CD14-positive monocyte (primary cell): ENCODE measurements around the gene ZNF691. TPM values are rescaled to one million over a fixed set of nuclear protein-coding genes. Genes with fewer than 3 reads are reported as not detected.

Experiments used
- DNase-seq, 3 donors: peaks; one replicate each; pipeline ENCODE4 v3.0.0-alpha.2; 2011 to 2022
- H2AFZ ChIP-seq: 2 replicates; pipeline ENCODE4 v1.6.0; 2012; ENCODE audit warnings: mild to moderate bottlenecking, low read depth, low read length, inconsistent platforms; ENCODE audit not compliant: insufficient read depth, poor library complexity, severe bottlenecking
- H3K27ac ChIP-seq, 2 donors: 1 replicate in 1 of 2; 2 replicates in 1 of 2; pipeline ENCODE4 v1.5.1; 2012 to 2013; ENCODE audit warnings: low read length in 2 of 2, control low read depth in 1 of 2, inconsistent platforms in 1 of 2, low read depth in 1 of 2, mild to moderate bottlenecking in 1 of 2
- H3K27me3 ChIP-seq, 2 donors: one replicate each; pipeline versions ENCODE4 v1.6.0 to v1.6.1; 2011 to 2013; ENCODE audit warnings: low read length in 2 of 2; ENCODE audit not compliant: control insufficient read depth in 2 of 2, insufficient read depth in 2 of 2
- H3K36me3 ChIP-seq, 2 donors: replicated peaks in 1 of 2; 1 replicate in 1 of 2; 2 replicates in 1 of 2; pipeline versions ENCODE4 v1.5.1 to v1.6.1; 2012 to 2013; ENCODE audit warnings: low read length in 2 of 2, control low read depth in 1 of 2, inconsistent platforms in 1 of 2, mild to moderate bottlenecking in 1 of 2; ENCODE audit not compliant: insufficient read depth in 2 of 2, control insufficient read depth in 1 of 2
- H3K4me1 ChIP-seq, 2 donors: 1 replicate in 1 of 2; 2 replicates in 1 of 2; pipeline versions ENCODE4 v1.5.1 to v1.6.1; 2012 to 2013; ENCODE audit warnings: low read length in 2 of 2, control low read depth in 1 of 2, inconsistent platforms in 1 of 2, mild to moderate bottlenecking in 1 of 2, moderate library complexity in 1 of 2; ENCODE audit not compliant: insufficient read depth in 2 of 2, control insufficient read depth in 1 of 2
- H3K4me2 ChIP-seq: replicated peaks from 2 replicates; pipeline ENCODE3; 2012; ENCODE audit warnings: low read length, moderate library complexity, mild to moderate bottlenecking; ENCODE audit not compliant: poor library complexity, severe bottlenecking; ENCODE audit errors: extremely low read depth
- H3K4me3 ChIP-seq, 3 experiments: fragments of 200-600 bp in 1 of 3; sonication (generic) in 1 of 3; replicated peaks in 1 of 3; 1 replicate in 2 of 3; 2 replicates in 1 of 3; pipeline ENCODE4 v1.5.1; 2011 to 2013; ENCODE audit warnings: low read length in 3 of 3, mild to moderate bottlenecking in 3 of 3, control low read depth in 2 of 3, low read depth in 2 of 3, inconsistent platforms in 1 of 3, moderate library complexity in 1 of 3
- H3K79me2 ChIP-seq: 2 replicates; pipeline ENCODE4 v1.6.0; 2012; ENCODE audit warnings: mild to moderate bottlenecking, control low read depth, inconsistent platforms, low read length, moderate library complexity; ENCODE audit not compliant: insufficient read depth
- H3K9ac ChIP-seq: 2 replicates; pipeline ENCODE4 v1.6.0; 2017; ENCODE audit warnings: low read length, mild to moderate bottlenecking; ENCODE audit not compliant: insufficient read depth, poor library complexity, severe bottlenecking
- H3K9me3 ChIP-seq, 2 donors: replicated peaks in 1 of 2; 1 replicate in 1 of 2; 2 replicates in 1 of 2; pipeline versions ENCODE4 v1.5.1 to v1.6.1; 2012 to 2013; ENCODE audit warnings: low read length in 2 of 2, control low read depth in 1 of 2; ENCODE audit not compliant: control insufficient read depth in 1 of 2, insufficient read depth in 1 of 2
- H4K20me1 ChIP-seq: 2 replicates; pipeline ENCODE4 v1.6.0; 2012; ENCODE audit warnings: mild to moderate bottlenecking, low read length, control low read depth, moderate library complexity; ENCODE audit not compliant: insufficient read depth
- H3K27ac Mint-ChIP-seq, 7 donors: one replicate each; pipeline ENCODE4 v1.8.0; 2020; ENCODE audit warnings: mild to moderate bottlenecking in 7 of 7, mixed read lengths in 7 of 7, moderate library complexity in 6 of 7, inconsistent platforms in 2 of 7
- H3K27me3 Mint-ChIP-seq, 3 donors: one replicate each; pipeline ENCODE4 v1.8.0; 2021 to 2022; ENCODE audit warnings: low read depth in 3 of 3, mild to moderate bottlenecking in 3 of 3, mixed read lengths in 3 of 3, moderate library complexity in 3 of 3, inconsistent platforms in 1 of 3
- H3K36me3 Mint-ChIP-seq, 2 donors: one replicate each; pipeline ENCODE4 v1.8.0; 2020; ENCODE audit warnings: mixed read lengths in 2 of 2, inconsistent platforms in 1 of 2, mild to moderate bottlenecking in 1 of 2
- H3K4me1 Mint-ChIP-seq: one replicate; pipeline ENCODE4 v1.8.0; 2020; ENCODE audit warnings: mild to moderate bottlenecking, mixed read lengths
- H3K4me3 Mint-ChIP-seq, 2 donors: one replicate each; pipeline ENCODE4 v1.8.0; 2020; ENCODE audit warnings: mild to moderate bottlenecking in 2 of 2, mixed read lengths in 2 of 2, moderate library complexity in 1 of 2
- H3K9me3 Mint-ChIP-seq, 7 donors: one replicate each; pipeline ENCODE4 v1.8.0; 2020 to 2022; ENCODE audit warnings: mixed read lengths in 7 of 7, mild to moderate bottlenecking in 6 of 7, moderate library complexity in 6 of 7, inconsistent platforms in 2 of 7
- CTCF ChIP-seq: fragments of 200-600 bp; IDR thresholded peaks from one replicate; pipeline ENCODE4 v1.8.0; 2022; ENCODE audit warnings: antibody characterized with exemption, mild to moderate bottlenecking
- WGBS: methylation state at CpG from one replicate; pipeline ENCODE4 v1.1.5; 2013; ENCODE audit warnings: missing lambda C conversion rate; ENCODE audit not compliant: insufficient coverage; 5-methylcytosine and 5-hydroxymethylcytosine counted together
- intact Hi-C, 2 donors: fragments of 100-400 bp; cut with micrococcal nuclease; formaldehyde crosslinking; loops; one replicate each; pipeline versions ENCODE4 v1.15.0 to v1.15.1; 2023
- polyA plus RNA-seq, 3 donors: library from polyadenylated mRNA; depleted of rRNA in 1 of 3; unstranded in 2 of 3; stranded (reverse) in 1 of 3; fragments of 300-500 nt in 2 of 3; fragments of >200 nt in 1 of 3; fragmentation: Illumina TruSeq in 2 of 3; gene quantifications; 1 replicate in 2 of 3; 2 replicates in 1 of 3; pipeline ENCODE4 v1.2.3, GENCODE V29; 2012 to 2021

Gene ZNF691
- polyA plus RNA-seq, 3 donors = 1.3 to 6.7 (median 1.8) TPM

DNA sequence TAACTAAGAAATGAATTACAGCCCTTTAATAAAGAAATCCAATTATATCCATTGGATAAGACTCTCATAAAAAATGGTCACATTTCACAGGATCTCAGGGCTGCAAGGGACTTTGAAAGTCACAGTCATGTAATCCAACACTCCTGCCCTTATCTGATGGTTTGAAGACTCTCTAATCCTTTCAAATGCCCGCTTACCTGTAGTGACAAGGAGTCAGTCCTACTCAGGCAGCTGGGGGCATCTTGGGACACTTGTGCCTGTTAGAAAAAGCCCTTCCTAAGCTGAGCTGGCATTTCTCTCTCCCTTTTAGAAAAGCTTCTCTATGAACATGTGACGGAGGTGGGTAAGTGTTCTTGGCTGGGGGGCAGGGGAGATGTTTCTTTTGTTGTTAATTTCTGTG lies 11.0 kb upstream of the ZNF691 start:
- Histone ChIP-seq H3K4me3 (no peak overlapping the region), H3K4me1 (peaks cover 22 to 27% of the 10 kb centered on the region in 2 donors), H3K27me3 (no peaks in the 10 kb centered on the region), H4K20me1 (no peaks in the 10 kb centered on the region), H3K9ac (no peak overlapping the region), H3K79me2 (no peaks in the 10 kb centered on the region), H3K36me3 (peaks cover 13 to 22% of the 10 kb centered on the region in 2 donors), H3K27ac (no peak overlapping the region), H2AFZ (no peak overlapping the region), H3K4me2 (no peak overlapping the region), H3K9me3 (no peaks in the 10 kb centered on the region)
- Mint-ChIP-seq H3K4me3 (no peak overlapping the region), H3K27me3 (no peaks in the 10 kb centered on the region), H3K9me3 (peaks cover 0 to 2% (median 0%) of the 10 kb centered on the region in 7 donors), H3K27ac (no peak overlapping the region), H3K36me3 (peaks cover 38 to 59% of the 10 kb centered on the region in 2 donors), H3K4me1 (peaks cover 28% of the 10 kb centered on the region)
- DNase-seq = no peak
- no CpG with 5 or more reads among the region's 2 CpGs for WGBS
- intact Hi-C loops = no loop called here
- TF ChIP-seq CTCF = no peak

- TF ChIP-seq CTCF = no peak
- H3K27ac Mint-ChIP-seq = peak overlapping the region in 3 of 7 donors; percentile 21 to 70 (median 37)
Measured at GRCh38 chr1:42837709-42838108, 8.7 kb upstream of the ZNF691 start.

More at GRCh38 chr1:42837709-42838108, 8.7 kb upstream of the ZNF691 start:
- Mint-ChIP-seq H3K4me1 (peaks cover 28% of the 10 kb centered on the region), H3K9me3 (peaks cover 0 to 2% (median 0%) of the 10 kb centered on the region in 7 donors), H3K27me3 (peaks cover 0 to 2% (median 0%) of the 10 kb centered on the region in 3 donors), H3K36me3 (peaks cover 43 to 57% of the 10 kb centered on the region in 2 donors), H3K4me3 (no peak overlapping the region)
- intact Hi-C loops = no loop called here
- no peaks in the 10 kb centered on the region for H4K20me1 ChIP-seq
- H2AFZ ChIP-seq = no peak overlapping the region
- DNase-seq = peak in 1 of 3 donors; percentile 14
- no peak overlapping the region for H3K4me2 ChIP-seq
- H3K79me2 ChIP-seq = no peaks in the 10 kb centered on the region
- WGBS = no CpG with 5 or more reads among the region's 3 CpGs
- no peaks in the 10 kb centered on the region for H3K9me3 ChIP-seq
- H3K4me1 ChIP-seq = peaks cover 22 to 27% of the 10 kb centered on the region in 2 donors
- no peak overlapping the region for H3K9ac ChIP-seq
- peak overlapping the region in 1 of 2 donors; percentile 66 for H3K27ac ChIP-seq
- peaks cover 11 to 33% of the 10 kb centered on the region in 2 donors for H3K36me3 ChIP-seq
- H3K27me3 ChIP-seq = no peaks in the 10 kb centered on the region
- no peak overlapping the region for H3K4me3 ChIP-seq
